Ureter (tissue), 1 donor: ENCODE results near the gene BBS1. TPM values are rescaled to one million over a fixed set of nuclear protein-coding genes. Genes with fewer than 3 reads are reported as not detected.

ENCODE experiments used
- DNase-seq: peaks from one replicate; pipeline ENCODE4 v3.0.0-alpha.2; 2020; ENCODE audit warnings: low spot score
- total RNA-seq: library from RNA; stranded (reverse); gene quantifications from one replicate; pipeline ENCODE4 v1.2.4, GENCODE V29; 2023
- donor health status: DM: yes; HTN: yes; CAD: no.

BBS1 gene
- total RNA-seq, 1 donor from 2014 or later, result 59.8 TPM

GRCh38 chr11:66477263-66478201 lies 32.9 kb upstream of the BBS1 start:
- DNase-seq, result no peak

GRCh38 chr11:66478729-66479393 lies 31.6 kb upstream of the BBS1 start:
- DNase-seq, result no peak

GRCh38 chr11:66479394-66480116 lies 30.9 kb upstream of the BBS1 start:
- peak; percentile 73 for DNase-seq

- peak; percentile 98 for DNase-seq
Observed at GRCh38 chr11:66480117-66480938, 30.1 kb upstream of the BBS1 start, which contains the start of gene DPP3. TSS of gene DPP3 (plus strand) at chr11:66480434. CDS start at chr11:66482201, 1,767 bp downstream.

- DNase-seq, result no peak
Observed at GRCh38 chr11:66484806-66485380, 25.5 kb upstream of the BBS1 start.

- DNase-seq, result no peak
Observed at GRCh38 chr11:66488957-66489356, 21.5 kb upstream of the BBS1 start.

GRCh38 chr11:66489636-66490035 lies 20.8 kb upstream of the BBS1 start:
- no peak for DNase-seq

GRCh38 chr11:66491315-66491935 lies 19.0 kb upstream of the BBS1 start:
- no peak for DNase-seq

GRCh38 chr11:66492161-66492865 lies 18.1 kb upstream of the BBS1 start:
- no peak for DNase-seq

- no peak for DNase-seq
Observed at GRCh38 chr11:66493130-66493529, 17.3 kb upstream of the BBS1 start.

- DNase-seq, result no peak
Observed at GRCh38 chr11:66494458-66494857, 16.0 kb upstream of the BBS1 start.

GRCh38 chr11:66494935-66495334 lies 15.5 kb upstream of the BBS1 start:
- no peak for DNase-seq

- DNase-seq, result no peak
Observed at GRCh38 chr11:66495401-66495854, 15.0 kb upstream of the BBS1 start.

GRCh38 chr11:66497206-66497605 lies 13.2 kb upstream of the BBS1 start:
- no peak for DNase-seq

GRCh38 chr11:66498506-66498905 lies 11.9 kb upstream of the BBS1 start:
- DNase-seq, result no peak

- DNase-seq, result no peak
Observed at GRCh38 chr11:66505276-66505816, 5.1 kb upstream of the BBS1 start.

GRCh38 chr11:66509131-66509561 lies 1.3 kb upstream of the BBS1 start:
- DNase-seq, result no peak

GRCh38 chr11:66510990-66511339 lies 530 bp downstream of the BBS1 start:
- DNase-seq, result no peak

- DNase-seq, result no peak
Observed at GRCh38 chr11:66523611-66524010, 13.2 kb downstream of the BBS1 start.
